Measurements from ENCODE around the gene MACROD2.

- TF ChIP-seq CTCF (conservative IDR thresholded peaks at IDR 0.05 in 1 of 2, IDR thresholded peaks at IDR 0.05 in 1 of 2; ENCODE audit: extremely low read depth in 1 of 2, insufficient read depth in 1 of 2, low read depth in 1 of 2, low read length in 2 of 2), result no peak
- TF ChIP-seq EZH2 (IDR thresholded peaks at IDR 0.05; ENCODE audit: borderline replicate concordance, low read length), result no peak
These were observed 1444.2 kb downstream of the MACROD2 start for GRCh38 chr20:15439551-15439950.

Data from mammary epithelial cell (primary cell).